Endothelial cell of umbilical vein (primary cell): ENCODE measurements around the gene MORF4L1.

Experiments
- CTCF ChIP-seq, 2 donors: IDR thresholded peaks; 1 replicate in 1 of 2; 2 replicates in 1 of 2; pipeline ENCODE4 v1.5.1; 2011; ENCODE audit warnings: low read length in 2 of 2, mild to moderate bottlenecking in 2 of 2, moderate library complexity in 2 of 2, control low read depth in 1 of 2, inconsistent platforms in 1 of 2, low read depth in 1 of 2; ENCODE audit not compliant: insufficient read depth in 1 of 2; ENCODE audit errors: extremely low read depth in 1 of 2
- EZH2 ChIP-seq: IDR thresholded peaks from 2 replicates; pipeline ENCODE4 v1.6.1; 2012; ENCODE audit warnings: borderline replicate concordance, low read depth, mild to moderate bottlenecking, moderate library complexity, low read length, inconsistent platforms; ENCODE audit not compliant: severe bottlenecking
- FOS ChIP-seq: IDR thresholded peaks from 2 replicates; pipeline ENCODE4 v1.6.1; 2011; ENCODE audit warnings: mild to moderate bottlenecking, low read length, moderate library complexity, borderline replicate concordance; ENCODE audit not compliant: insufficient read depth
- GATA2 ChIP-seq: IDR thresholded peaks from 2 replicates; pipeline ENCODE4 v1.7.0; 2011; ENCODE audit warnings: low read depth, mild to moderate bottlenecking, moderate library complexity, mixed read lengths, low read length; ENCODE audit not compliant: insufficient read length, insufficient read depth
- MAX ChIP-seq: IDR thresholded peaks from 2 replicates; pipeline ENCODE4 v1.6.1; 2011; ENCODE audit not compliant: insufficient read depth, insufficient read length
- MYC ChIP-seq: IDR thresholded peaks from one replicate; pipeline ENCODE4 v1.6.1; 2011; ENCODE audit warnings: mild to moderate bottlenecking, low read depth, low read length
- POLR2A ChIP-seq: IDR thresholded peaks from 2 replicates; pipeline ENCODE4 v1.6.1; 2012; ENCODE audit warnings: low read depth, mild to moderate bottlenecking, control low read depth, low read length
- POLR2AphosphoS5 ChIP-seq: IDR thresholded peaks from 2 replicates; pipeline ENCODE4 v1.6.1; 2012; ENCODE audit warnings: low read depth, mild to moderate bottlenecking, control low read depth, low read length, moderate library complexity; ENCODE audit not compliant: insufficient read depth

- TF ChIP-seq POLR2AphosphoS5: no peak
- TF ChIP-seq EZH2: no peak
- TF ChIP-seq CTCF (IDR thresholded peaks at IDR 0.05; ENCODE audit: extremely low read depth in 1 of 2, insufficient read depth in 1 of 2, low read depth in 1 of 2, low read length in 2 of 2): no peak
- no peak for TF ChIP-seq POLR2A
- no peak for TF ChIP-seq MAX
- no peak for TF ChIP-seq GATA2
- TF ChIP-seq FOS: no peak
- no peak for TF ChIP-seq MYC
Observed at GRCh38 chr15:78947506-78947905, 74.8 kb downstream of the MORF4L1 start.
